Esophagus squamous epithelium (tissue), 5 donors: ENCODE results near the gene FLVCR1. TPM values are rescaled to one million over a fixed set of nuclear protein-coding genes. Genes with fewer than 3 reads are reported as not detected.

ENCODE experiments used
- DNase-seq: peaks from one replicate; lab custom pipeline; 2025; lab: John Stamatoyannopoulos, UW
- H3K27ac ChIP-seq, 4 donors: fragments of 200-600 bp; sonication (generic); one replicate each; pipeline ENCODE4 v1.5.1; 2016 to 2019; ENCODE audit warnings: mild to moderate bottlenecking in 1 of 4
- H3K27me3 ChIP-seq, 4 donors: fragments of 200-600 bp; sonication (generic); 1 replicate in 3 of 4; 2 replicates in 1 of 4; pipeline versions ENCODE4 v1.5.1 to v1.6.0; 2017 to 2021; ENCODE audit warnings: antibody characterized with exemption in 1 of 4
- H3K36me3 ChIP-seq, 3 donors: fragments of 200-600 bp; sonication (generic); one replicate each; pipeline ENCODE4 v1.5.1; 2016 to 2019
- H3K4me1 ChIP-seq, 3 donors: fragments of 200-600 bp; sonication (generic); one replicate each; pipeline ENCODE4 v1.5.1; 2017 to 2019
- H3K4me3 ChIP-seq, 4 donors: fragments of 200-600 bp; sonication (generic); 1 replicate in 3 of 4; 2 replicates in 1 of 4; pipeline ENCODE4 v1.5.1; 2016 to 2019; ENCODE audit warnings: mild to moderate bottlenecking in 2 of 4, moderate library complexity in 1 of 4
- H3K9me3 ChIP-seq, 3 donors: fragments of 200-600 bp; sonication (generic); one replicate each; pipeline ENCODE4 v1.5.1; 2016 to 2019
- POLR2A ChIP-seq, 4 donors: fragments of 450-650 bp; IDR thresholded peaks; one replicate each; pipeline ENCODE4 v1.6.1; 2017; ENCODE audit warnings: antibody characterized with exemption in 4 of 4, mild to moderate bottlenecking in 4 of 4, moderate library complexity in 3 of 4
- WGBS, 2 donors: methylation state at CpG; one replicate each; pipeline ENCODE4 v1.1.5; 2018; 5-methylcytosine and 5-hydroxymethylcytosine counted together
- intact Hi-C: fragments of 100-400 bp; cut with DNase I; formaldehyde crosslinking; loops from one replicate; pipeline ENCODE4 v1.15.0; 2022
- total RNA-seq, 4 donors: library from RNA; depleted of rRNA; stranded (reverse); fragments of >200 nt; gene quantifications; one replicate each; pipeline ENCODE4 v1.1.0, GENCODE V29; 2016
- TF ChIP-seq, protein P1 (sequence below), 6 experiments: fragments of 450-650 bp in 4 of 6; fragments of 200-600 bp in 2 of 6; sonication (generic) in 2 of 6; IDR thresholded peaks; one replicate each; pipeline ENCODE4 v1.5.1; 2016 to 2019; ENCODE audit warnings: antibody characterized with exemption in 6 of 6, mild to moderate bottlenecking in 4 of 6, moderate library complexity in 4 of 6
- donor health status: DM: yes; HTN: yes; CAD: no.

FLVCR1 gene
- total RNA-seq, 4 donors from 2014 or later: 2.4 to 8.0 (median 4.3) TPM

DNA sequence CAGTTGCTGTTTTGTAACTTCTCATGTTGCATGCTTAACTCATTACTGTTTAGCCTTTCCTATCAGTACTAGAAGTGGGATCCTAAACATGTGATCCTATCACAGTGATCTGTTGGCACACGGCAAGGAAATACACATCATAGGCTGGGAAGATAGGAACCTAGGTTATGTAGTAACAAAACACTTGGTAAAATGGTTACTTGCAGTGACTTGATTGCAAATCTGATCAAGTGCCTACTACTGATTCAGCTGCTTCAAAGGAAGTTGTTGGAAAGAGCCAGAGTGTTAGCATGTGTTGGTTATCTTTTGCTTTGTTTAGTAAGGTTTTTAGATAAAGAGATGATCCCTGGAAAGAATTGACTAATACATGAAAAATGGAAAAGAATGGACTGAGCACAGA, 83.4 kb downstream of the FLVCR1 start:
- no peak for DNase-seq
- Histone ChIP-seq H3K27me3 (no peaks in the 10 kb centered on the region), H3K9me3 (no peaks in the 10 kb centered on the region), H3K36me3 (no peaks in the 10 kb centered on the region), H3K27ac (no peak overlapping the region), H3K4me3 (no peak overlapping the region), H3K4me1 (no peaks in the 10 kb centered on the region)
- TF ChIP-seq POLR2A (IDR thresholded peaks at IDR 0.05): no peak
- WGBS, 2 donors: 67 to 83% methylated on average over 1 of the region's 1 CpG
- intact Hi-C loops: no loop called here

- TF ChIP-seq POLR2A (IDR thresholded peaks at IDR 0.05): no peak
- TF ChIP-seq, protein P1, sequence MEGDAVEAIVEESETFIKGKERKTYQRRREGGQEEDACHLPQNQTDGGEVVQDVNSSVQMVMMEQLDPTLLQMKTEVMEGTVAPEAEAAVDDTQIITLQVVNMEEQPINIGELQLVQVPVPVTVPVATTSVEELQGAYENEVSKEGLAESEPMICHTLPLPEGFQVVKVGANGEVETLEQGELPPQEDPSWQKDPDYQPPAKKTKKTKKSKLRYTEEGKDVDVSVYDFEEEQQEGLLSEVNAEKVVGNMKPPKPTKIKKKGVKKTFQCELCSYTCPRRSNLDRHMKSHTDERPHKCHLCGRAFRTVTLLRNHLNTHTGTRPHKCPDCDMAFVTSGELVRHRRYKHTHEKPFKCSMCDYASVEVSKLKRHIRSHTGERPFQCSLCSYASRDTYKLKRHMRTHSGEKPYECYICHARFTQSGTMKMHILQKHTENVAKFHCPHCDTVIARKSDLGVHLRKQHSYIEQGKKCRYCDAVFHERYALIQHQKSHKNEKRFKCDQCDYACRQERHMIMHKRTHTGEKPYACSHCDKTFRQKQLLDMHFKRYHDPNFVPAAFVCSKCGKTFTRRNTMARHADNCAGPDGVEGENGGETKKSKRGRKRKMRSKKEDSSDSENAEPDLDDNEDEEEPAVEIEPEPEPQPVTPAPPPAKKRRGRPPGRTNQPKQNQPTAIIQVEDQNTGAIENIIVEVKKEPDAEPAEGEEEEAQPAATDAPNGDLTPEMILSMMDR (IDR thresholded peaks at IDR 0.05): no peak
- 81 to 85% methylated on average over 6 of the region's 6 CpGs for WGBS, 2 donors
These were observed 84.8 kb downstream of the FLVCR1 start for GRCh38 chr1:212942679-212943392.

DNA sequence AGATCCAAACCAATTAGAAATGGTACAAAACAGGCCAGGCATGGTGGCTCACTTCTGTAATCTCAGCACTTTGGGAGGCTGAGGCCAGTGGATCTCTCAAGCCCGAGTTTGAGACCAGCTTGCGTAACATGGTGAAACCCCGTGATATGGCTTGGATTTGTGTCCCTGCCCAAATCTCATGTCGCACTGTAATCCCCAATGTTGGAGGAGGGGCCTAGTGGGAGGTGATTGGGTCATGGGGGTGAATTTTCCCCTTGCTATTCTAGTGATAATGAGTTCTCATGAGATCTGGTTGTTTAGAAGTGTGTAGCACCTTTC, 85.3 kb downstream of the FLVCR1 start:
- intact Hi-C loops: no loop called here
- Histone ChIP-seq H3K9me3 (no peaks in the 10 kb centered on the region), H3K27ac (no peak overlapping the region), H3K27me3 (no peaks in the 10 kb centered on the region), H3K4me1 (no peaks in the 10 kb centered on the region), H3K36me3 (no peaks in the 10 kb centered on the region), H3K4me3 (no peak overlapping the region)
- WGBS, 2 donors: 84 to 92% methylated on average over 2 to 4 of the region's 4 CpGs
- TF ChIP-seq, protein P1 (IDR thresholded peaks at IDR 0.05): no peak
- no peak for TF ChIP-seq POLR2A (IDR thresholded peaks at IDR 0.05)
- DNase-seq: no peak

More at GRCh38 chr1:212942679-212943392, 84.8 kb downstream of the FLVCR1 start:
- Histone ChIP-seq H3K9me3 (no peaks in the 10 kb centered on the region), H3K27me3 (no peaks in the 10 kb centered on the region), H3K4me1 (no peaks in the 10 kb centered on the region), H3K4me3 (no peak overlapping the region), H3K36me3 (no peaks in the 10 kb centered on the region), H3K27ac (no peak overlapping the region)
- intact Hi-C loops: no loop called here
- no peak for DNase-seq

- H3K27ac ChIP-seq: peak overlapping the region in 2 of 4 donors; percentile 12 to 21
- no peaks in the 10 kb centered on the region for H3K36me3 ChIP-seq
- no peak overlapping the region for H3K4me3 ChIP-seq
- peaks cover 0 to 5% (median 0%) of the 10 kb centered on the region in 4 donors for H3K27me3 ChIP-seq
- no peaks in the 10 kb centered on the region for H3K4me1 ChIP-seq
- H3K9me3 ChIP-seq: no peaks in the 10 kb centered on the region
- WGBS, 2 donors: 84 to 87% methylated on average over 3 to 6 of the region's 6 CpGs
- intact Hi-C loops: no loop called here
- no peak for DNase-seq
- TF ChIP-seq POLR2A (IDR thresholded peaks at IDR 0.05): no peak
- TF ChIP-seq, protein P1 (IDR thresholded peaks at IDR 0.05): no peak
These were observed 86.3 kb downstream of the FLVCR1 start for GRCh38 chr1:212944229-212944901.

GRCh38 chr1:212945056-212945455, 87.0 kb downstream of the FLVCR1 start:
- 79 to 88% methylated on average over 2 of the region's 2 CpGs for WGBS, 2 donors
- Histone ChIP-seq H3K4me3 (no peak overlapping the region), H3K9me3 (no peaks in the 10 kb centered on the region), H3K36me3 (no peaks in the 10 kb centered on the region), H3K27me3 (peaks cover 0 to 12% (median 0%) of the 10 kb centered on the region in 4 donors), H3K4me1 (peaks cover 0 to 5% (median 0%) of the 10 kb centered on the region in 3 donors), H3K27ac (peak overlapping the region in 3 of 4 donors; percentile 9 to 51 (median 21))
- intact Hi-C loops: no loop called here
- TF ChIP-seq, protein P1 (IDR thresholded peaks at IDR 0.05): no peak
- no peak for TF ChIP-seq POLR2A (IDR thresholded peaks at IDR 0.05)
- no peak for DNase-seq
